GM23248 (cell line): ENCODE results near the gene PAX6. TPM values are rescaled to one million over a fixed set of nuclear protein-coding genes. Genes with fewer than 3 reads are reported as not detected.
A peak's percentile ranks its signal among the peaks of the same experiment; 100 is the strongest.

Experiments used
- DNase-seq: peaks from one replicate; pipeline ENCODE4 v3.0.0-alpha.2; 2015
- H2AFZ ChIP-seq: fragments of 200-600 bp; sonication (generic); 2 replicates; pipeline ENCODE4 v1.6.1; 2016; ENCODE audit warnings: antibody characterized with exemption
- H3F3A ChIP-seq: fragments of 200-600 bp; sonication (generic); 2 replicates; pipeline ENCODE4 v1.6.1; 2016; ENCODE audit warnings: mild to moderate bottlenecking, antibody characterized with exemption, mixed run types; ENCODE audit not compliant: insufficient read depth
- H3K27ac ChIP-seq: fragments of 200-600 bp; sonication (generic); 2 replicates; pipeline ENCODE4 v1.5.1; 2016; ENCODE audit warnings: mild to moderate bottlenecking
- H3K27me3 ChIP-seq: fragments of 200-600 bp; sonication (generic); replicated peaks from 2 replicates; pipeline ENCODE4 v1.6.1; 2016; ENCODE audit warnings: mild to moderate bottlenecking; ENCODE audit not compliant: insufficient read depth
- H3K36me3 ChIP-seq: fragments of 200-600 bp; sonication (generic); 2 replicates; pipeline ENCODE4 v1.6.1; 2016; ENCODE audit warnings: low read depth, mild to moderate bottlenecking
- H3K4me1 ChIP-seq: fragments of 200-600 bp; sonication (generic); 2 replicates; pipeline ENCODE4 v1.6.1; 2016; ENCODE audit warnings: mild to moderate bottlenecking; ENCODE audit not compliant: insufficient read depth
- H3K4me2 ChIP-seq: fragments of 200-600 bp; sonication (generic); one replicate; pipeline ENCODE4 v1.6.1; 2016; ENCODE audit warnings: mild to moderate bottlenecking; ENCODE audit not compliant: unreplicated experiment
- H3K4me3 ChIP-seq: fragments of 200-600 bp; sonication (generic); 2 replicates; pipeline ENCODE4 v1.5.1; 2016; ENCODE audit warnings: mild to moderate bottlenecking
- H3K79me2 ChIP-seq: fragments of 200-600 bp; sonication (generic); 2 replicates; pipeline ENCODE4 v1.6.1; 2016; ENCODE audit warnings: mild to moderate bottlenecking; ENCODE audit not compliant: insufficient read depth
- H3K9ac ChIP-seq: fragments of 200-600 bp; sonication (generic); 2 replicates; pipeline ENCODE4 v1.6.1; 2016; ENCODE audit warnings: mild to moderate bottlenecking
- H3K9me2 ChIP-seq: fragments of 200-600 bp; sonication (generic); 2 replicates; pipeline ENCODE4 v1.6.1; 2016; ENCODE audit warnings: mixed run types, mild to moderate bottlenecking, moderate library complexity; ENCODE audit not compliant: insufficient read depth
- H3K9me3 ChIP-seq: fragments of 200-600 bp; sonication (generic); one replicate; pipeline ENCODE4 v1.6.1; 2017; ENCODE audit warnings: low read depth
- H4K20me1 ChIP-seq: fragments of 200-600 bp; sonication (generic); 2 replicates; pipeline ENCODE4 v1.6.0; 2016; ENCODE audit not compliant: insufficient read depth
- EZH2 ChIP-seq: fragments of 200-600 bp; sonication (generic); IDR thresholded peaks from 2 replicates; pipeline ENCODE4 v1.6.1; 2018; ENCODE audit warnings: antibody characterized with exemption, mild to moderate bottlenecking; ENCODE audit not compliant: insufficient read depth, poor library complexity, severe bottlenecking
- EZH2phosphoT487 ChIP-seq: fragments of 200-600 bp; sonication (generic); IDR thresholded peaks from 2 replicates; pipeline ENCODE4 v1.6.1; 2018; ENCODE audit warnings: antibody characterized with exemption, moderate library complexity, mild to moderate bottlenecking, low read depth; ENCODE audit not compliant: insufficient read depth
- WGBS, 2 experiments: methylation state at CpG; one replicate each; pipeline ENCODE4 v1.1.6; 2015 to 2017; ENCODE audit warnings: low lambda C conversion rate in 2 of 2, low coverage in 1 of 2; ENCODE audit errors: missing lambda C conversion rate in 2 of 2; 5-methylcytosine and 5-hydroxymethylcytosine counted together
- in situ Hi-C: fragments of 300-500 bp; cut with MboI; formaldehyde crosslinking; loops from 2 replicates; pipeline ENCODE4 v1.15.0; 2020
- polyA plus RNA-seq: library from polyadenylated mRNA; unstranded; fragments of >200 nt; fragmentation: Nextera tagmentation; extraction: Ambion mirVana; gene quantifications from 2 replicates; pipeline ENCODE4 v1.2.1, GENCODE V29; 2016
- total RNA-seq: library from RNA; depleted of rRNA; stranded (reverse); fragments of >200 nt; shearing (Covaris generic); gene quantifications from 2 replicates; pipeline ENCODE4 v1.2.3, GENCODE V29; 2014

The PAX6 gene
- total and polyA plus RNA-seq, 2 experiments from 2014 or later, result 0.21 TPM; not detected in 1

DNA sequence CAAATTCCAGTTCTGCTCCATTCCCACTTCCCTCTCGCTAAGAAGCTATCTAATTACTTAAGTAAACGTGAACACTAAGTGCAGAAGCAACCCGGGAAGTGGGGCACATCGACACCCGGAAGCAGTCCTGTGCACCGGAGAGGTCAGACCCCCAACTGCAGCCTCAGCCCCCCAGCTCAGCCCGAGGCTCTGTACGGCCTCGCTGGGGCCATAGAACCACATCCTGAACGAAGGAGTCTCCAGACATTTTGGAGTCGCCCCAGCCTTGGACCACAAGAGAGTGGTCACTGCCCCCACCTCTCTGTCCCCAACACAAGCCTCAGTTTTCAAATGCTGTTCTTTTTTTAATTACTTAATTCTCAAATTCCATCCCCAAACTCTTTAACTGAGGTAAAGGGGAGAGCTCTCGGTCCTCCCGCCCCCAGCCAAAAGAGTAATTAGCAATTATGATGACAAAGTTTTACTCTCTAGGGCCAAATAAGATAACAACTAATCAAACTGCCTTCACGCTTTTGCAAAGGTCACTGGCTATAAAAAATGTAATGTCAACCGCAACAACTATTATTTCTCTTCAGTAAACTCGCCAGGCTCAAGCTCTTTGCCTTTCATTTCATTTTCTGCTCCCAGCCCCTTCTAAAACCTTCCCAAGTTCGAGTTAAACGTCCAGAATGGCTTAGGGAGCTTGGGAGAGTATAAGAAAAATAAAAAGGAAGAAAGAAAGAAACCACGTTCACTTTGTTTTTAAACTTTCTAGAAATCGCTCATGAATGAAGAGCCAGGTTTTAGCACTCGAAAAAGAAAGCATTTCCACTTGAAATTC, 2.2 kb downstream of the PAX6 start:
- peaks cover 89% of the 10 kb centered on the region for H3K27me3 ChIP-seq
- no peaks in the 10 kb centered on the region for H3K79me2 ChIP-seq
- no peak for TF ChIP-seq EZH2phosphoT487
- TF ChIP-seq EZH2, result no peak

DNA sequence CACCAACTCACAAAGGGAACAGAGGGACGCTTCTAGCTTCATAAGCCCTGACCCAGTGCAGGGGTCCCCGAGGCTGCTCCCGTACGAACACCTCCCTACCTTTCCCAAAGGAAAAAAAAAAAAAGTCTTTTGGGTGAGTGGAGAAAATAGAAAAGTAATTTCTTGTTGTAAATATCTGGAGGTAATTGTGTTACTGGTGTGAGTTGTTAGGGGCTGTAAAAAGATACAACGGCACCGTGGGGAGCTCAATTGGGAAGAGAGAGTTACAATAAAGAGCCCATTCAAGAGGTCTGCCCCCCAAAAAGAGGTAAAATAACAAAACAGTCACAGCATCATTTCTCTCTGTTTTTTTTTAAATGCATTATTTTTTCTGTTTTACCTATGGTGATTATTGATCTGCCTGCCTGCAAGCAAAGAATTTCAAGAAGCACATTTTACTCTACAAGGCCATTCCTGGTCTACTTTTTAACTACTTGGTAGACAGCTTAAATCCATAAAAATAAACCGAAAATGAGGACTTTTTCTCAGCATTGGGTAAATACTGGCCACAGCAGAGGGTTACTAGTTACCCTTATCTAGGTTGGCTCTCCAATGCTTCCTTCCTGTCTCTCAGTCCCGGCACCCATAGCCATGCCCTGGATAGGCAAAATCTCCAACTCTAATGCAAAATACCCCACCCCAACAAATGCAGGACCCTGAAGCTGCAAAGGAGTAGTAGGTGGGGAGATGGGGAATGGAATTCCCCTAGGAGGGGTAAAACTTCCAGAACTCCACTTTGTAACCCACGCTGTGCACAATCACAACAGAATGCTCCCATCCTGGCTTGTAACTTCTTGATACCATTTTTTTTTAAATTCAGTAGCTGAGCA, 3.1 kb downstream of the PAX6 start:
- Histone ChIP-seq H3K36me3 (no peaks in the 10 kb centered on the region), H3K27ac (no peak overlapping the region), H3K4me2 (no peak overlapping the region), H3K4me3 (no peak overlapping the region), H3K79me2 (no peaks in the 10 kb centered on the region), H3K9me2 (no peaks in the 10 kb centered on the region), H3K9me3 (no peaks in the 10 kb centered on the region), H2AFZ (no peak overlapping the region), H4K20me1 (no peaks in the 10 kb centered on the region), H3K9ac (no peak overlapping the region), H3K27me3 (peaks cover 90% of the 10 kb centered on the region), H3F3A (no peaks in the 10 kb centered on the region), H3K4me1 (no peaks in the 10 kb centered on the region; the same call in 1 of the 2 replicates)
- WGBS, 2 experiments, result 22 to 25% methylated on average over 9 of the region's 9 CpGs
- DNase-seq, result no peak
- in situ Hi-C loops, result no loop called here
- peak; percentile 72 for TF ChIP-seq EZH2
- TF ChIP-seq EZH2phosphoT487, result no peak

More for the DNA sequence above, 2.2 kb downstream of the PAX6 start:
- no peaks in the 10 kb centered on the region for H3K36me3 ChIP-seq
- no peaks in the 10 kb centered on the region for H3K9me2 ChIP-seq
- no peak for DNase-seq
- no peaks in the 10 kb centered on the region for H3K9me3 ChIP-seq
- no peaks in the 10 kb centered on the region; the same call in 1 of the 2 replicates for H3K4me1 ChIP-seq
- no peak overlapping the region for H2AFZ ChIP-seq
- no peak overlapping the region for H3K4me3 ChIP-seq
- no peak overlapping the region for H3K9ac ChIP-seq
- H4K20me1 ChIP-seq, result no peaks in the 10 kb centered on the region
- H3K27ac ChIP-seq, result no peak overlapping the region
- no peaks in the 10 kb centered on the region for H3F3A ChIP-seq
- in situ Hi-C loops, result no loop called here
- WGBS, 2 experiments, result 29 to 34% methylated on average over 20 to 21 of the region's 21 CpGs
- H3K4me2 ChIP-seq, result no peak overlapping the region

DNA sequence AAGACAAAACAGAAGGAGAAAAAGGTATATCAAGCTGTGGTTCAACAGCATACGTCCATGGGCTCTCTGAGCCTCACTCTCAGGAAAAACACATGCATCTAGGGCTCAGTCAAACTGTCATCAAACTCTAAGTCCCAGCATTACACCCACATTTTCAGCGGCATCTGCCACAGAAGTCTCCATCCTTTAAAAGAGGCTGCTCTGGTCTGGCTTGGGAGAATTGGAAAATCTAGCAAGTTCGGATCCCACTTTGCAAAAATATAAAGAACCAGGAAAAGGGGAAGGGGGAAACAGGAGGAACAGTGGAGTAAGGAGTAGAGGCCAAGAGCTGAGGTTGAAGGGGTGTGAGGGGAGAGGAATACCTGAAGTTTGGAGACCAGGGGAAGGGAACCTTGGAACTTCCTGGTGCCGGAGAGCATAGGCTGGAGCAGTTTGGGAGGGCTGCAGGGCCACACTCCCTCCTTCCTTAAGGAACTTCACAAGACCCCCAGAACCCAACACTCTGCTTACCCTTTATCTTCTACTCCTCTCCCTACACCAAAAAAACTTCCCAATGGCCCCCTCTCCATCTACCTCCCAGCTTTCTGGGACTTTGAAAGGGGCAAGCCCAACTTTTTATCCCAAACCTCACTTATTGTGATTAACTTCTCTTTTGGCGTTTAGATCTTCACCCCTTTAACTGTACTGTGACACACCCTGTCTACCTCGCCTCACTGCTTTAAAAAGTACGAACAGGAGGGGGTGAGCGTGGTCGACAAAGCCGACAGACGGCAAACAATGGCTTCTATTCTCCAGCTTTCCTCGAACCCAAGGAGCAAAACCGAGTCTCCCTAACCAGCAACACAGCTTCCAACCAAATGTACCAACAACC, 4.0 kb downstream of the PAX6 start:
- Histone ChIP-seq H3K9me2 (no peaks in the 10 kb centered on the region), H2AFZ (no peak overlapping the region), H3K27ac (no peak overlapping the region), H3K79me2 (no peaks in the 10 kb centered on the region), H3K4me3 (no peak overlapping the region), H4K20me1 (no peaks in the 10 kb centered on the region), H3F3A (no peaks in the 10 kb centered on the region), H3K9ac (no peak overlapping the region), H3K27me3 (peaks cover 90% of the 10 kb centered on the region), H3K4me2 (no peak overlapping the region), H3K9me3 (no peaks in the 10 kb centered on the region), H3K36me3 (no peaks in the 10 kb centered on the region), H3K4me1 (no peaks in the 10 kb centered on the region; the same call in 1 of the 2 replicates)
- no peak for DNase-seq
- WGBS, 2 experiments, result 37 to 43% methylated on average over 13 of the region's 13 CpGs
- no peak for TF ChIP-seq EZH2
- TF ChIP-seq EZH2phosphoT487, result no peak; the same call in 1 of the 2 replicates
- in situ Hi-C loops, result no loop called here
